Measurements from ENCODE around the gene PRR36.
"Not testable (repeated sequence)": the region's sequence is repeated elsewhere in the genome, so short reads cannot be mapped to it uniquely, and the experiment has no call there.

Gene PRR36

DNA sequence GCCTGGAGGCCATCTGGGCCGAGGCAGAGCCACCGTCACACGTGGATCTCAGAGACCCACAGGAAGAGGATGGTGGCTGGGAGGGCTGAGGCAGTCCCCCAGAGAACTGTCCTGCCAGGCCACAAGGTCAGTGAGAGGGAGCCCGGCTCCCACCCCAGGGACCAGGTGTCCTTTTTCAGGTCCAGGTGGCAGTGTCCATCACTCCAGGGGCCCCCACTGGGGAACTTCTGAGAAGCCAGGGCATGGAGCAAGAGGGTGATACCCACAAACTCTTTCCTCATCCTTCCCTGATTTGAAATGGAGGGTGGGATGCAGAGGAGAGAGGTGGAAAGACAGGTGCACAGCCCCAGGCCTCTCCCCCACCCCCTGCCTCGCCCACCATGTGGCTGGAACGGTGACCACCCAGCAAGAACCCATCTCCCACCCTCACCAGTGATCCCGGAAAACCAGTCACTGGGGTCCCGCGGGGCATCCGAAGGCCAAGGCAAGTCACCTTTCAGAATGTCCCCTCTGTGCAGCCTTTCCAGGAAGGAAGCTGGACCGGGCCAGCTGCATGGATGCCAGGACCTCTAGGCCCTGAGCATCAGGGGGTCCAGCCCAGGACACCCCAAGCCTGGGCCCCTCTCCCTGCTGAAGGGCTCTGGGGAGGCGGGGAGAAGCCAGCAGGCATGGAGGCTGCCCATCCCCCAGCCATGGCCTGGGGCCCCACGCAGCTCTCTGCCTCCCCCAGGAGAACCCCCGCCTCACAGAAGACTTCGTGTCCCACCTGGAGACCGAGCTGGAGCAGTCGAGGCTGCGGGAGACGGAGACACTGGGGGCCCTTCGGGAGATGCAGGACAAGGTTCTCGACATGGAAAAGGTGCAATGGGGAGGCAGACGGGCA, 14.1 kb downstream of the PRR36 start:
- DNase-seq (ENCODE audit: low spot score): no peak

DNA sequence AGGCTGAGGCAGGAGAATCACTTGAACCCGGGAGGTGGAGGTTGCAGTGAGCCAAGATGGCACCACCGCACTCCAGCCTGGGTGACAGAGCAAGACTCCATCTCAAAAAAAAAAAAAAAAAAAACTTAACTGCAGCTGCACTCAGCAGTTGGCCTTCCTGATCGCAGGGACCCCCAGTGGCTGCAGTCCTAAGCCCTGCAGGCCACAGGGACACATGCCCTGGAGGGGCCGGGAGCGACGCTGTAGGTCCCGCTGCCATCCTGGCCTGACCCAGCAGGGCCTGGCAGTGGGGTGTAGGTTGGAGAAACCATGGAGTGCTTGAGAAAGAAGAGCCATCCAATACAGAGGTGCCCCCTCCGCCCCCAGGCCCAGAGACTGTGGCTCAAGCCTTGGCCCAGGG, 15.1 kb downstream of the PRR36 start:
- not testable (repeated sequence) for DNase-seq (ENCODE audit: low spot score)

DNA sequence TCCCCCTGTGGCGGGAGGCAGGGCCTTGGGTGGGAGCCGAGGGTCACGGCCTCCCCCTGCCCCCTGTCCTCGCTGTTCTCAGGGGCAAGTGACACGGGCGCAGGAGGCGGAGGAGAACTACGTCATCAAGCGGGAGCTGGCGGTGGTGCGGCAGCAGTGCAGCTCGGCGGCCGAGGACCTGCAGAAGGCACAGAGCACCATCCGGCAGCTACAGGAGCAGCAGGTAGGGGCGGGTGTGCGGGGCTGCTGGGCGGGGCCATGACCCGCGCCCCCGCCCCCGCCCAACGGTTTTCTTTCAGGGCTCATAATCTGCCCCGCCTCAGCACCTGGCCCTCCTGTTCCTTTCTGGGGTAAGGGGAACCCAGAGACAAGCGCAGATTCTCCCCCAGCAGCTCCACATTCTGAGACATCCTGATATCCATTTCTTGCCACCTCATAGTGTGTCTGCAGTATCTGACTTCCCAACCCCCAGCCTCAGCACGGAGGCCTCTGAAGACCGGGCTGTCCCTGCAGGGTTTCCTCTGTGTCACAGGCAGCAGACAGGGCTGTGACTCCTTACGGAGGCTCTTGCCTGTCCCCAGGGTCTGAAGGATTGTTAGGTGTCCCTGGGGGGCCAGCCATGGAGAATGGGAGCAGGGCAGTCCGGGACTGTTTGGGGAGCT, 15.9 kb downstream of the PRR36 start:
- no peak for DNase-seq (ENCODE audit: low spot score)

DNA sequence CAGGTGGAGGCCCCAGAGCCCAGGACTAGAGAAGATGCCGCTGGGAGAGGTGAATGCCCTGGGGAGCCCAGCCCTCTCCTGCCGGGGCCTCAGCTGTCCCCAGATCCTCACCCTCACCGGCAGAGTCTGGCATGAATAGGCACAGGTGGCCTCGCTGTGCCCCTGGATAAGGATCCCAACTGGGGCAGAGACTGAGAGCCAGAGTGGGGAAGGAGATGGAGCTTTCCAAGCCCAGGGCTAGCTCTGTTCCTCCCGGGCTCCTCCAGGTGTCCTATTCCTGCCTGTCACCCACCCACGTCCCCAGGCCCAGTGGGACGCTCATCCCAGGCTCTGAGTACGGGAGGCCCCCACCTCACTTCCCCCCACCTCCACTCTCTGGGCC, 16.5 kb downstream of the PRR36 start:
- no peak for DNase-seq (ENCODE audit: low spot score)

DNA sequence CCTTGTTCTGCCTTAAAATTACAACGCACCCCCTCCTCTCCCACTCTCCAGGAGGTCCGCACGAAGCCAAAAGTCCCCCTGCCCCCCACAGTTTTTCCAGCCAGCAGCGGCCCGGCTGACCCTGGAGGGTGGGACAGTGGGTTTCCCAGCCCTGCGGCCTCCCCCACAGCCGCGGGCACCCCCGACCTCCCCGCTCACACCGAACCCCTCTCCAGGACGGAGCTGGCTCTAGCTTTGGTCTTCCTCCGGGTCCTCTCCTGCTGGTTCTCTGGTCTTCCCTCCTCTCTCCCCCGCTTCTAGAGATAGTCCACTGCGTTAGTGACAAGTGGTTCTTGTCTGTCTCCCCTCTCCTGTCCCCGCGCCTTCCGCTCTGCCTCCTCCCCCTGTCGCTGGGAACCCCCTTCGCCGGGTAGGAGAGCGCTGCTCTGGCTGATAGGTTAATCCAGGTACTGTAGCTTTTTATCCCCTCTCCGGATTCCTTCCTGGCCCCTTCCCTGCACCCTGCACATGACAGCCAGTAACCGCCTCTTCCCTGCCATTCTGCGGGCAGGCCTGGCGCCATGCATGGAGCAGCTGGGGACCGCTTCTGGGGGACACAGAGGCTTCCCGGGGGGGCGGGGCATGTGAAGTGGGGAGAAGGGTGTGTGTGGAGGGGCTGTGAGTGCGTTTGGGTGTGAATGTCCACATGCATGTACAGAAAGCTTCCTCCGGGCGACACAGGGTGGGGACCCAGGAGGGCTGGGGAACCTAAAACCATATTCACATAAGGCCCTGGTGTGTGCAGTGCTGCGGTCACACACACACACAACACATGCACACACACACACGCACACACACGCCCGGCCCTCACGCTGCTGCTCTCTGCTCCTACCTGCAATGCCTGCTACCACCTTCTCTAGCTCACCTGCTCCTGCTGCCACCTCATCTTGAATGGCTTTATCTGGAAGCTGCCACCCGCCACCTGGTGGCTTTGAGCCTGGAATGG, 17.2 kb downstream of the PRR36 start:
- no peak for DNase-seq (ENCODE audit: low spot score)

DNA sequence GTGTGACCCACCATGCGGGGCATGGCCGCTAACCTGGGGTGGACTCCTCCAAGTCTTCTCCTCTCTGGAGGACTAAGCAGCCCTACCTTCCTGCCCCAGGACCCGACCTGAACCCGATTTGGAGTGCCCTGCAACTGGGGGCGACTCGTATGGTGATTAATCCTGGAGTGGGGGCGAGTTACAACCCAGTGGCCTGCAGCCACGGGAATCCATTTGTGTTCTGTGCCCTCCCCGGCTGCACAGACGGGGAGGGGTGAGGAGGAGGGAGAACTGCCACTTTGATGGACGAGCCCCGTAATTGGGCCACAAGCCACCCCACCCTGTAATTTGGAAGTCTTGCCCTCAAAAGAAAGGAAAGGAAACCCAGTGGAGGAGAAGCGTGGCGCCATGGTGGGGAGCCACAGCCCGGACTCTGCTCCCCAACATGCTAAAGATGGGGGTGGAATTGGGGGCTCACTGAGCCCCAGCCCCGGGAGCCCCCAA, 18.0 kb downstream of the PRR36 start:
- no peak for DNase-seq (ENCODE audit: low spot score)

DNA sequence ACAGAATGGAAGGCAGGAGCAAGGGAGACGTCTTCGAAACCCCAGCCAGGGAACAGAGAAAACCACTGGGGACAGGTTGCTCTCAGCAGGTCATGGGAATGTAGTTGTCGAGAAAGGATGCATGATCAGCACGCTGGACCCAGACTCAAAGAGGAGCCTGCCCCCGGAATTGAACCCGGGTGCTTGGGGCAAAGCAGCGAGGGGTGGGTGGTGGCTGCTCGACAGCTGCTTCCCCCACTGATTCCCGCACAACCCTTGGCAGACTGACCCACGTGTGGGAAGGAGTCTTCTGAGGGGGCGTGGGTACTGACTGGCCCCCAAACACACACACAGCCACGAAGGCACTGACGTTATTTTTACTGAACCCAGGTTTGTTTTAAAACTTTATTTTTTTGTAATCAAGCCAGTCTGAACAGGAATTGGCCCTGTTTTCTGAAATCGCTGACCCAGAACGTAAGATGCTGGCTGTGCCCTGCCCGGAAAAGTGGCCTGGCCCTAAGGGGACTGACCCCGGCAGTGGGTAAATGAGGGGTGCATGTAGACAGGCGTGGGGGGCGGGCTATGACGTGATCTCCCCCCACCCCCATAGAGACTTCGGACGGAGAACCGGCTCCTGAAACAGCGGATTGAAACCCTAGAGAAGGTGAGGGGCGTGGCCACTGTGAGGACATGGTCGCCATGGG, 18.6 kb downstream of the PRR36 start:
- DNase-seq (ENCODE audit: low spot score): no peak

DNA sequence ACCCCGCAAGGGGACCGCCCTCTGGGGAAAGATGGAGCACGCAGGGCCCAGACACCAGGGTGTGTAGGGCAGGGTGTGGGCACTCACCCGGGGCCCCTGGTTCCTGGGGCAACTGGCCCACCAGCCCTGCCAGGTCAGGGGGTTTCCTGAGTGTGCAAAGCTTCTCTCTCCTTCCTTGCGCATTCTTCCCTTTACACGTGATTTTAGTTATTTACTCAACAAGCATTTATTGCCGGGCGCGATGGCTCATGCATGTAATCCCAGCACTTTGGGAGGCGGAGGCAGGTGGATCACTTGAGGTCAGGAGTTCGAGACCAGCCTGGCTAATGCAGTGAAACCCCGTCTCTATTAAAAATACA, 20.4 kb downstream of the PRR36 start:
- DNase-seq (ENCODE audit: low spot score): no peak

DNA sequence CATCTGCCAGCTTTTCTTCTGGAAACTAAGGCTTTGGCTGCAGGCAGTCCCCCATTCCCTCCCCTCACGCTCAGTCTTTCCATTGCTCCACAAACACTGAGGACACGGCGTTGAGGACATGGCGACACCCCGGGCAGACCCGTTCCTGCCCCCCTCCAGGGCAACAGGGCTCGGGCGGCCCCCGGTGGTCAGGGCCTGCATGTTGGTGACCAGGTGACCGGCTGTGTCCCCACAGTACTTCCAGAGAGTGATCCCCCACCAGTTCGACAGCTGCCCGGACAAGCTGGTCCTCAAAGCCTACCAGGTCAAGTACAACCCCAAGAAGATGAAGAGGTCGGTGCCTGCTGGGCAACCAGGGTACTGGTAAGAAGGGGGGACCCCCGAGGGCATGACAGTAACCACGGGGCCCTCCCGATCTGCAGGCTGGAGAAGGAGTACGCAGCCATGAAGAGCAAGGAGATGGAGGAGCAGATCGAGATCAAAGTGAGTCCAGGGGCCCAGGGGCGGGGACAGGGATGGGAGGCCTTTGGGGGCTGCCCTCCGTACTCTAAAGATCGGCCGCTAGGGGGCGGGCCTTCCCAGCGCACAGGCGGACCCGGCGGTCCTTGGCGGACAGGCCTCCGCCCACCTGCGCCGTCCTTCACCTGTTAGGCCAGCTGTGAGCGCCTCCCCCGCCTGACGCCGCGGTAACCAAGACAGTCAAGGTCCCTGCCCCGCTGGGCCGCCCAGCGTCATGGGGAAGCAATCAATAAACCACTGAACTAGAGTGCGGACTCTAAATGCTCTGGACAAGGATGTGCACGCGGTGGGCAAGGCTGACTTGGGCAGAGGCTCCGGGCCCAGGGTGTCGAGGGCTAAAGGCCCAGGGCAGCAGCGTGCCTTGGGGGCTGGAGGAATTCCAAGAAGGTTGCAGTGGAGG, 21.1 kb downstream of the PRR36 start:
- peak; percentile 45 for DNase-seq (ENCODE audit: low spot score)

DNA sequence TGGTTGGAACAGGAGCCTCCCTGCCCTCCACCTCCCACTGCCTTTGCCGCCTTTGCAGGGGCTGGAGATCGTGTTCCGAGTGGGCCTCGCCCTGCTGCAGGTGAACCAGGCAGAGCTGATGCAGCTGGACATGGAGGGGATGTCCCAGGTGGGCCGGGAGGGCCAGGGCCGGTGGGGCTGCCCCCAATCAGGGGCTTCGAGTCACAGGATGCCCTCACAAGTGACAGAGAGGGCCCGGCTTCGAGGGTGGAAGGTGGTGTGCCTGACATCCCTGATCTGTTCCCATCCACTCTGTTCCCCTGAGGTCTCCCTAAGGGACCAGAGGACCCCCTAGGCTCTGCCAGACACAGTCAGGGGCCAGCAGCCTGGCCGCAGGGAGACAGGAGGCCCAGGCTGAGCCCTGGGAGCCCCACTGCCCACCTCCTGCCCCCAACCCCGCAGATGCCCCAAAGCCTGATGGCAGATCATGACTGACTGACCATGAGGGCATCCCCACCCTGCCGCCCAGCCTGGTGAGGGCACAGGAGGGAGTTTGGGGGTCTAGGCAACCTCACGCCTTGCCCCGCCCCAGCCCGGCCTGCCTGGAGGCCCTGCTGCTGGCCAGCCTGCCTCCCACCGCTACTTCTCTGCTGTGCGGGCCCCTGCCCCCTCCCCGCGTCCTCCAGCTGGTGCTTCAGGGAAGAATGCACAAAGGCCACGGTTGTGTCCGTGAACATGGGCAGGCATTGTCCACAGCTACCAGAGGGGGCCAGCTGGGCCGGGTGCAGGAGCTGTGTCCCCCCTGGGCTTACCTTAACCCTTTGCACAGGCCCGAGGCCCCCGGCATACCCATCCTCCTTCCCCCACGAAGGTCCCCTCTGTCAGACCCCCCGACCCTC, 22.3 kb downstream of the PRR36 start:
- no peak for DNase-seq (ENCODE audit: low spot score)

DNA sequence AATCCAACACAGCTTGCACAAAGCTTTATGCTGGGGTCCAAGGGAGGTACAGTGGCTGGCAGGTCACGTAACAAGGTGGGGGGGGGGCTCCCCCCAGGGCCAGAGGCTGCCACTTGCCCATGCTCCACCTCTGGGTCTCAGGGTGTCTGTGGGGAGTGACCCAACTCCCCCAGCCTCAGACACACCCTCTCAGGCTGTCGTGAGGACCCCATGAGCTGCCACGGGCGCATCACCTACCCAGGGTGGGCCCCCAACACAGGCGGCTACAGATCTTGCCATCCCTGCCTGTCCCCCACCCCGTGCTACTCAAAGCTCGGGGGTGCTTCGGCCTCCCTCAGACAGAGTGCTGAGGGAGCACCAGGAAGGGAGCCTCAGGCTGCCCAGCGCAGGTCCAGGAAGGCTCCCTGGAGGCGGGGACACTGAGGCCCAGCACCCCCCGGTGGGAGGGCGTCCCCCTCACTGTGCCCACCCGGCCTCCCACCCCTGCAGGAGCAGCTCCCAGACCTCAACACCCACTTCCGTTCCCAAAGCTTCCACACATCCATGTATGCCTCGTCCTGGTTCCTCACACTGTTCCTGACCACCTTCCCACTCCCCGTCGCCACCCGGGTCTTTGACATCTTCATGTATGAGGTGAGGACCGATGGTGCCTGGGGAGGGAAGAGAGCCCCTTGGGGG, 23.1 kb downstream of the PRR36 start:
- no peak for DNase-seq (ENCODE audit: low spot score)

DNA sequence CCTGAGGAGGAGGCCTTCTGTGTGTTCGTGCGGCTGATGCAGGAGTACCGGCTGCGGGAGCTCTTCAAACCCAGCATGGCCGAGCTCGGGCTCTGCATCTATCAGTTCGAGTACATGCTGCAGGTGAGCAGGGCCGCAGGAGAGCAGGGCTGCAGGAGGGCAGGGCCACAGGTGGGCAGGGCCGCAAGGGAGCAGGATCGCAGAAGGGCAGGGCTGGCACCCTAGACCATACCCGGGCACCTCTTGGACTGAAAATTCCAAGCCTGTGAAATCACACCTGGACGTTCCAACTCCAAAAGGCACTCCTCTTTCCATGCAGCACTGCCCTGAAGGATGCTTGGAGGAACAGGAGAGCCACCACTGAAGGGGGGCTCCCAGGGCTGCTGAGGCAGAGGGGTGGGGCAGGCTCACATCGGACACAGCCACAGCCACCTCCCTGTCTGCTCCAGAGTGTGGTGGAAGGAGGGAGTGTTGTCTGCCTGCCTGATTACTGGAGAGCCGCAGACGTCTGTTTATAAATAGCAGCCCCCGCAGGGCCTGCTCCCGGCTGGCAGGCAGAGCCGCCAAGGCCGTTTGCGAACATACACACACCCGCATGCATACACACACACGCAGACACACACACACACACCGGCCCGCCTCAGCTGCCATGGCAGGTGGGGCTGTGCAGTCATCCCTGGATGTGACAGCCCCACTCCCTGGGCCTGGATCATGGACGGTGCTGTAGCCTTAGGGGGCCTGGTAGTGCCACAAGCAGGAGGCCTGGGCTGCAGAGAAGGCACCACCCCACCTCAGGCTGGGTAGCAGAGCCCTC, 24.0 kb downstream of the PRR36 start:
- no peak for DNase-seq (ENCODE audit: low spot score)

DNA sequence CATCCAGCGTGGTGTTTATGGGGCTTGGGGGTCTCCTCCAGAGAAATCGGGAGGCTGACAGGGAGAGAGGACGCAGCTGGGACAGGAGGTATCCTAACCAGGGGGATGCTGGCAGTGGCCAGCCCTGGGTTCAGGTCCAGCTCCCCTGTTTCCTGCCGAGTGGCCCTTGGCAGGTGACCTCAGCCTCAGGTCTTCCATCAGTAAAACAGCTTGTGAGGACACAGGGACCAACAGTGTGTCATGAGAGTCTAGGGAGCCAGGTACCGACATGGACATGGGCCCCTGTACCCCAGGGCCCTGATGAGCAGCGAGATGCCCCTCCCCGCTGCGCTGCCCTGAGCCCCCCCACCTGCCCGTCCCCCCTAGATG, 24.6 kb downstream of the PRR36 start:
- no peak for DNase-seq (ENCODE audit: low spot score)

DNA sequence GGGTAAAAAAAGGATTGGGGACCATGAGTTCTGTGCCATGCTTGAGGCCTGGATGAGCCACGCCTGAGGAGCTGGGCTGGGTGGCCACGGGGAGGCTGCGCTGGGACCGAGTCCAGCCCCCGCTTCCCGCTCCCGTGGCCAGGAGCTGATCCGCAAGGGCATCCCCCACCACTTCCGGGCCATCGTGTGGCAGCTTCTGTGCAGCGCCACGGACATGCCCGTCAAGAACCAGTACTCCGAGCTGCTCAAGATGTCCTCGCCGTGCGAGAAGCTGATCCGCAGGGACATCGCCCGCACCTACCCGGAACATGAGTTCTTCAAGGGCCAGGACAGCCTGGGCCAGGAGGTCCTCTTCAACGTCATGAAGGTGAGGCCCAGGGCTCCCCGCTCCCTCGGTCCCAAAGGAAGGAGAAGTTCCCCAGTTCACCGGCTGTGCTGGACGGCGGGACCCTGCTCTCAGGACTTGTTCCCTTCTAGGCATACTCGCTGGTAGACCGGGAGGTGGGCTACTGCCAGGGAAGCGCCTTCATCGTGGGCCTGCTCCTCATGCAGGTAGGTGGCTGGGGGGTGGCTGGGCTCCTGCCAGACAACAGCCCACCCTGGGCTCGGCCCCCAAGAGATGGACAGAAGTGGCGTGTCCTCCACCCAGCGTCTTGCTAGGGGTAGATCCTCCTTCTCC, 25.3 kb downstream of the PRR36 start:
- no peak for DNase-seq (ENCODE audit: low spot score)

DNA sequence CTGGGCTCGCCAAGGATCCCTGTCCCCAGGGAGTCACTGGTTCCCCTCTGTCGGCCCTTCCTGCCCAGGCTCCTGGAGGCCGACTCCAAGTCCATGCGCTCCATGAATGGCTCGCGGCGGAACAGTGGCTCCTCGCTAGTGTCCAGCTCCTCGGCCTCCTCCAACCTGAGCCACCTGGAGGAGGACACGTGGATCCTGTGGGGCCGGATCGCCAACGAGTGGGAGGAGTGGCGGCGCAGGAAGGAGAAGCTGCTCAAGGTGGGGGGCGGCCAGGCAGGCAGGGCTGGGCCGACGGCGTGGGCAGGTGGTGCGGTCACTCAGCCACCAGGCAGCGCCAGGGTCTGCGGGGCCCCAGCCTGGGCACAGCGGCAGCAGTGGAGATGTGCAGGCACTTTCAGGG, 26.5 kb downstream of the PRR36 start:
- no peak for DNase-seq (ENCODE audit: low spot score)

DNA sequence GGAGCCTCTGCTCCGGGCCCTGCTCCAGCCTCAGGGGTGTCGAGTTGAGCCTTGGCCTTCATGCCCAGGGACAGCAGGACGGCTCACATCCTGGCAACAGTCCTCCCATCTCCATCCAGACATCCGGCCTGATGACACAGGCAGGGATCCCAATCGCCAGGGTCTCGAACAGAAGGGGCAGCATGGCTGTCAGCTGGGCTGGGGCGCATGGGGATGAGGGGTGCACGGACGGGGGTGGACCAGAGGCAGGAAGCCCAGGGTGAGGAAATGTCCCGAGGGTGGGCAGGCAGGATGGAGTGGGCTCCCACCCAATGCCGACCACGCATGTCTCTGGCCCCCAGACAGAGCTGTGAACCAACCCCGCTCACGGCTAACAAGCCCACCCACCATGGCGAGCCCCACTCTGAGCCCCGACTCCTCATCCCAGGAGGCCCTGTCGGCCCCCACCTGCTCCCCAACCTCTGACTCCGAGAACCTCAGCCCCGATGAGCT, 28.0 kb downstream of the PRR36 start:
- DNase-seq (ENCODE audit: low spot score): no peak

DNA sequence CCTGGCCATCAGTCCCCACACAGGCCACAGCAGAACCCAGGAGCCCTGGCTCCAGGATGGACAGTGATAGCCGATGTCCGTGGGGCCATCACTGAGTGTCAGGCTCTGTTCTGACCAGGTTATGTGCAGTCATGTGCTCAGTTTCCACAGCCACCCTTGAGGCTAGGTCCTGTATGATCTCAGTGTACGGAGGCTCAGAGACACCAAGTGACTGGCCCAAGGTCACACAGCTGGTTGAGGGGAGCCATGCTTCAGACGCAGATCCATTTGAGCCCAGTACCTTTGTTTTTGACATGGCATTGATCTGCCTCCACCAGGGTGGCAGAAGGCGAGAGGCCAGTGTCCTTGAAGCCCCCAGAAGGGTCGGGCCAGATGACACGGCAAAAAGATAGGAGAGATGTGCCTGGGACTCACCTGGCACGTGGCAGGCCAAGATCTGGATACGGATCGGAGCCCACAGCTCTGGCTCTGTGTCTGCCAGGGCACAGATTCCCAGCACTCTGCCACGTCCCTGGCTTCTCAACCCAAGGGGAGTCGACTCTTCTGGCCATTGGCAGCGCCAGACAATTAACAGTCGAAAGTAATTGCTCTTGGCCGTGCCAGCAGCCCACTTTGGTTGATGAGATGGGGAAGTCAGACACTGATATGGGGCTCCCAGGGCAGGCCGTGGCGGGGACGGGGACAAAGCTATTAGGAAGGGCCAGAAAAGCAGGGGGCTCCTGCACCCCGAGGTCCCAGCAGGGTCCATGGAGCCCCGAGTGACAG, 28.6 kb downstream of the PRR36 start:
- no peak for DNase-seq (ENCODE audit: low spot score)
